ENCODE data around the gene SLITRK1. TPM values are rescaled to one million over a fixed set of nuclear protein-coding genes. Genes with fewer than 3 reads are reported as not detected.

Gene SLITRK1, protein sequence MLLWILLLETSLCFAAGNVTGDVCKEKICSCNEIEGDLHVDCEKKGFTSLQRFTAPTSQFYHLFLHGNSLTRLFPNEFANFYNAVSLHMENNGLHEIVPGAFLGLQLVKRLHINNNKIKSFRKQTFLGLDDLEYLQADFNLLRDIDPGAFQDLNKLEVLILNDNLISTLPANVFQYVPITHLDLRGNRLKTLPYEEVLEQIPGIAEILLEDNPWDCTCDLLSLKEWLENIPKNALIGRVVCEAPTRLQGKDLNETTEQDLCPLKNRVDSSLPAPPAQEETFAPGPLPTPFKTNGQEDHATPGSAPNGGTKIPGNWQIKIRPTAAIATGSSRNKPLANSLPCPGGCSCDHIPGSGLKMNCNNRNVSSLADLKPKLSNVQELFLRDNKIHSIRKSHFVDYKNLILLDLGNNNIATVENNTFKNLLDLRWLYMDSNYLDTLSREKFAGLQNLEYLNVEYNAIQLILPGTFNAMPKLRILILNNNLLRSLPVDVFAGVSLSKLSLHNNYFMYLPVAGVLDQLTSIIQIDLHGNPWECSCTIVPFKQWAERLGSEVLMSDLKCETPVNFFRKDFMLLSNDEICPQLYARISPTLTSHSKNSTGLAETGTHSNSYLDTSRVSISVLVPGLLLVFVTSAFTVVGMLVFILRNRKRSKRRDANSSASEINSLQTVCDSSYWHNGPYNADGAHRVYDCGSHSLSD
- total RNA-seq: 0.08 TPM in 1 of 2 replicates, not detected in the other
- polyA plus RNA-seq (2012): 0.18 TPM

- peak; percentile 88 for DNase-seq (ENCODE audit: low read depth)
Observed at GRCh38 chr13:83881917-83882605, at the start of gene SLITRK1. TSS of gene SLITRK1 (minus strand) at chr13:83882474. CDS start at chr13:83881507, 967 bp downstream.

- peak; percentile 10 for DNase-seq (ENCODE audit: low read depth)
Observed at GRCh38 chr13:83929157-83929556, 46.9 kb upstream of the SLITRK1 start.

GRCh38 chr13:83919775-83920174, 37.5 kb upstream of the SLITRK1 start:
- DNase-seq (ENCODE audit: low read depth): no peak

DNA sequence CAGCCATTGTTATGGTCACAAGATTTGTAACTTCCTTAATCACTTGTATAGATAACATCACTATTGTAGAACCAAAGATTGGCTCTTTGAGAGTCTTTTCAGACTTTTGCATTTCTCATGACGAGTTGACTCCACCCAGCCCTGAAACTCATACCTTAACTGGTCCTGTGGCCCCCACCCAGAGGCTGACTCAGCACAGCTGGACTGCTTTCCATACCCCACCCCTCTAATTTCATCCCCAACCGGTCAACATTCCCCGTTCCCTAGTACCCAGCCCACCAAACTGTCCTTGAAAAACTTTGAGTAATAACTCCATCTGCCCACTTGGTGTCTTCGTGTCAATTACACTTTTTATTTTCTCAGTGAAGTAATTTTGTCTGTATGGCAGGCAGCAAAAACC, 32.1 kb upstream of the SLITRK1 start:
- DNase-seq (ENCODE audit: low read depth): no peak

GRCh38 chr13:83907196-83907989, 25.1 kb upstream of the SLITRK1 start:
- DNase-seq (ENCODE audit: low read depth): no peak

- no peak for DNase-seq (ENCODE audit: low read depth)
Observed at GRCh38 chr13:83906240-83906820, 24.1 kb upstream of the SLITRK1 start.

DNA sequence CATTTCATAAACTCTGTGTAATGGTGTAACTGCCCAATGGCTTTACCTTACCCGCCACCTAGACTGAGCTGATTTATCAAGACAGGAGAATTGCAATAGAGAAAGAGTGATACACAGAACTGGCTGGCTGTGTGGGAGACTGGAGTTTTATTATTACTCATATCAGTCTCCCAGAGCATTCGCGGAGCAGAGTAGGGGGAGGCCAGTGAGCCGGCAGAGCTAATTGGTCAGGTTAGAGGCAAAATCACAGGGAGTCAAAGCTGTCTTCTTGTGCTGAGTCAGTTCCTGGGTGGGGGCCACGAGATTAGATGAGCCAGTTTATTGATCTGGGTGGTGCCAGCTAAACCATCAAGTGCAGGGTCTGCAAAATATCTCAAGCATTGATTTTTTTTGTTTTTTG, 23.4 kb upstream of the SLITRK1 start:
- no peak for DNase-seq (ENCODE audit: low read depth)

DNA sequence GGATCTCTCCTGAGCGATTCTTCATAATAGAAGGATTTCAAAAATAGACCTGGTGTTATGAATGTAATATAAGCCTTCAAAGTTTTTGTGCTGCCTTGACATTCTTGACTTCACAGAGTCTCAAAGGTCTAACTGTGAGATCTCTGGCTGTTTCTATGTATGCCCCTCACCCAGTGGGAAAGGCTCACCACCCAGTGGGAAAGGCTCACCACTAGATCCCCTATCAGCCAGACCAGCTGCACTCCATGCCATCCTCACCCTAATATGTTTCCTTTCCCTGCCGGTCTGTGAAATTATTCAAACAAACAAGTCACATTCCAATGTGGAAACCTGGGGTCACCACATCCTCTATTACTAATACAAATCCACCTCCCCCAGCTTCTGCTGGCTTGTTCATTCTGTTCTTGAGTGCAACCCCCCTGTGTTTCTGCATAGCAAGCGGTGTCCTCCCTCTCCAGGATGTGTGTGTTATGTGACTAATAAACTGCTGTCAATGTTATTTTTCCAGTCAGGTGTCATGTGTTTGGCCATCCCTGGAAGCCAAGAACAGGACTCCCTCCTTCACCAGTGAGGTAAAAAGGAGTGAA, 13.8 kb upstream of the SLITRK1 start:
- no peak for DNase-seq (ENCODE audit: low read depth)

GRCh38 chr13:83890358-83890757, 8.1 kb upstream of the SLITRK1 start:
- DNase-seq (ENCODE audit: low read depth): no peak

GRCh38 chr13:83884141-83884540, 1.9 kb upstream of the SLITRK1 start:
- DNase-seq (ENCODE audit: low read depth): no peak

GRCh38 chr13:83883061-83883523, 818 bp upstream of the SLITRK1 start:
- no peak for DNase-seq (ENCODE audit: low read depth)

DNA sequence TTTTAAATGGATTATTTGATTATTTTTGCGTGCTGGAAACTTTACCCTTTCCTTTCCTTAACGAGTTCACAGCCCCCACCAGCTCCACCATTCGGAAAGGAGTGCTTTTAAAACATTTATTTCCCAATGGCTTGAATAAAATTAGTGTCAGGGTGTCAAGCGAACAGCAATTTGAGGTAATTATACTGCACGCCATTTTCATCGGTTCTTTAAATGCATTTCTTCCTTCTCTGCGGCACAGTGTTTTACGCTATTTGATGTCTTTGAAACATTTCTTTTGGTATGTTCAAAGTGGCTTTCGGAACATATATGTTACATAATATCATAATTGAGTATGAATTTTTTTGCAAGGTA, 309 bp upstream of the SLITRK1 start:
- DNase-seq (ENCODE audit: low read depth): no peak

DNA sequence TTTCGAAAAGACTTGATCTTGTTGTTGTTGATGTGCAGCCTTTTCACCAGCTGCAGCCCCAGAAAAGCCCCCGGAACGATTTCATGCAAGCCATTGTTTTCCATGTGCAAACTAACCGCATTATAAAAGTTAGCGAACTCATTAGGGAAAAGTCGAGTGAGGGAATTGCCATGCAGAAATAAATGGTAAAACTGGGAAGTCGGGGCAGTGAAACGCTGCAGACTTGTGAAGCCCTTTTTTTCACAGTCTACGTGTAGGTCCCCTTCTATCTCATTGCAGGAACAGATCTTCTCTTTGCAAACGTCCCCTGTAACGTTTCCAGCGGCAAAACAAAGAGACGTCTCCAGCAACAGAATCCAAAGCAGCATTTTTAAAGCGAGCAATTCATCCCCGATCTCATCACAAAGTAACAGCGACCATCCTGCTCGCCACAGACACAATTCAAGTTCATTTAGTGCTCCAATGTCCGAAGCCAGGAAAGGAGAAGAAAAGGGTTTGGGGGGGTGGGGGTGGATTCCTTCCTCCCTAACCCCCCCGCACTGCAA, 1.1 kb downstream of the SLITRK1 start:
- DNase-seq (ENCODE audit: low read depth): no peak

GRCh38 chr13:83880275-83881139, 1.8 kb downstream of the SLITRK1 start:
- no peak for DNase-seq (ENCODE audit: low read depth)

GRCh38 chr13:83879431-83880171, 2.7 kb downstream of the SLITRK1 start:
- DNase-seq (ENCODE audit: low read depth): no peak

GRCh38 chr13:83878691-83879430, 3.4 kb downstream of the SLITRK1 start:
- no peak for DNase-seq (ENCODE audit: low read depth)

- no peak for DNase-seq (ENCODE audit: low read depth)
Observed at GRCh38 chr13:83877651-83878355, 4.5 kb downstream of the SLITRK1 start.
